ENCODE results near the gene PFKM. TPM values are rescaled to one million over a fixed set of nuclear protein-coding genes. Genes with fewer than 3 reads are reported as not detected.

PFKM gene
- total and polyA plus RNA-seq, 9 of the 15 experiments (the other 6 are each of a cell fraction or from before 2014, with no cell fraction given): 16.5 to 39.9 (median 31.7) TPM

DNA sequence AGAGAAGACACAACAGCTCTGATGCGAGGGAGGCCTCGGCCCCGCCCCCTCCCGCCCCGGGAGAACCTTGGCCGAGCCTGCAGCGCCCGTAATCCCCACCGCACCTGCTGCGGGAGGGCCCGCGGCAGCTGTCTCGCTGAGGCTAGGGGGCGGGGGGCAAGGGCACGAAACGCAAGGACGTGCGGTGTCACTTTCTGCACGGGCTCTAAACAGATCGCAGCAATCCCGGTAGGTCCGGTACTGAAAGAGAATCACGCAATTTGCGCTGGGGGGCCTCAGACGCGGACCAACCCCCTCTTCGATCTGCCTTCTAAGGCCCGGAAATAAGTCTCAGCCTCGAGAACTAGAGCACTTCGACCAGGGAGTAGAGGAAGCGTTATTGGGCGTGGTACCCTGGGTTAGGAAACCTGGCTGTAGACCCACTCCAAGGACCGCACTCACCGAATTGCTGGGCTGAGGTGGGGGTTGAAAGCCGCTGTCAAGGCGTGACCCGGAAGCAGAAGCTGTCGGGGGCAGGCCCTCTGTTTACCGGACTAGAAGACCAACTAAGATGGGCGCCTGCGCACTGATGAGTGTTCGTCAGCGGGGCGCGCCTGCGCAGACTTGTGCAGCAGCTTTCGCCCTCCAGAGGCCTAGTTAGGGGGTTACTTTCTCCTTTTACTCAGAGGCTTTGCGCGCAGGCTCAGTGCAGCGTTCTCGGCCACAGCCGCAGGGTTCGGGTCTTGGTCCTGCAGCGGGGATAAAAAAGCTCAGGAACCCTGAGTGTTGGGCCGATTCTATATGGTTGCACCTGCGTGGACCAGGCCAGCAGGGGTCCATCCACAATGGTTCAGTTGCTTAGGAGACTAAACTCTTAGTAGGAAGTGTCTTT, 38.1 kb downstream of the PFKM start, which contains the start of gene ASB8 (continued):
- TF ChIP-seq TCF7 (IDR thresholded peaks at IDR 0.05; ENCODE audit: borderline replicate concordance) (no peak), E2F3 (CRISPR knock-in tag; IDR thresholded peaks at IDR 0.05) (no peak), DIDO1 (tag; IDR thresholded peaks at IDR 0.05; ENCODE audit: low read depth) (no peak), THRAP3 (IDR thresholded peaks at IDR 0.05; ENCODE audit: borderline replicate concordance) (no peak), CHD2 (IDR thresholded peaks at IDR 0.05; ENCODE audit: low read depth, low read length) (no peak), ZNF589 (CRISPR knock-in tag; IDR thresholded peaks at IDR 0.05; ENCODE audit: low read depth) (no peak), ZBTB8A (IDR thresholded peaks at IDR 0.05; ENCODE audit: partially characterized antibody) (no peak), JUNB (CRISPR knock-in tag; conservative IDR thresholded peaks at IDR 0.05) (no peak), LARP7 (IDR thresholded peaks at IDR 0.05) (no peak), CBFA2T2 (conservative IDR thresholded peaks at IDR 0.05) (no peak), PYGO2 (tag; IDR thresholded peaks at IDR 0.05) (no peak), CBX5 (IDR thresholded peaks at IDR 0.05; ENCODE audit: borderline replicate concordance, low read depth) (no peak), ARNT (IDR thresholded peaks at IDR 0.05) (no peak), FOXK2 (conservative IDR thresholded peaks at IDR 0.05 in 1 of 2, IDR thresholded peaks at IDR 0.05 in 1 of 2; ENCODE audit: low read depth in 2 of 2) (peak; percentile 96 to 97), MXI1 (IDR thresholded peaks at IDR 0.05; ENCODE audit: low read depth, low read length) (no peak), ZFX (CRISPR knock-in tag; IDR thresholded peaks at IDR 0.05) (peak; percentile 87), SMARCC2 (IDR thresholded peaks at IDR 0.05; ENCODE audit: low read depth) (no peak), MTA2 (IDR thresholded peaks at IDR 0.05; ENCODE audit: low read depth) (peak; percentile 73), POLR2A (conservative IDR thresholded peaks at IDR 0.05) (peak; percentile 73), ZNF282 (CRISPR knock-in tag; IDR thresholded peaks at IDR 0.05) (no peak), ZNF12 (CRISPR knock-in tag; IDR thresholded peaks at IDR 0.05) (no peak; the same call in 1 of the 2 replicates)
- TF ChIP-seq, protein P1, sequence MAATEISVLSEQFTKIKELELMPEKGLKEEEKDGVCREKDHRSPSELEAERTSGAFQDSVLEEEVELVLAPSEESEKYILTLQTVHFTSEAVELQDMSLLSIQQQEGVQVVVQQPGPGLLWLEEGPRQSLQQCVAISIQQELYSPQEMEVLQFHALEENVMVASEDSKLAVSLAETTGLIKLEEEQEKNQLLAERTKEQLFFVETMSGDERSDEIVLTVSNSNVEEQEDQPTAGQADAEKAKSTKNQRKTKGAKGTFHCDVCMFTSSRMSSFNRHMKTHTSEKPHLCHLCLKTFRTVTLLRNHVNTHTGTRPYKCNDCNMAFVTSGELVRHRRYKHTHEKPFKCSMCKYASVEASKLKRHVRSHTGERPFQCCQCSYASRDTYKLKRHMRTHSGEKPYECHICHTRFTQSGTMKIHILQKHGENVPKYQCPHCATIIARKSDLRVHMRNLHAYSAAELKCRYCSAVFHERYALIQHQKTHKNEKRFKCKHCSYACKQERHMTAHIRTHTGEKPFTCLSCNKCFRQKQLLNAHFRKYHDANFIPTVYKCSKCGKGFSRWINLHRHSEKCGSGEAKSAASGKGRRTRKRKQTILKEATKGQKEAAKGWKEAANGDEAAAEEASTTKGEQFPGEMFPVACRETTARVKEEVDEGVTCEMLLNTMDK (IDR thresholded peaks at IDR 0.05; ENCODE audit: borderline replicate concordance, insufficient read depth, low read depth, low read length, poor library complexity, severe bottlenecking): peak; percentile 71
- TF ChIP-seq, protein P2, sequence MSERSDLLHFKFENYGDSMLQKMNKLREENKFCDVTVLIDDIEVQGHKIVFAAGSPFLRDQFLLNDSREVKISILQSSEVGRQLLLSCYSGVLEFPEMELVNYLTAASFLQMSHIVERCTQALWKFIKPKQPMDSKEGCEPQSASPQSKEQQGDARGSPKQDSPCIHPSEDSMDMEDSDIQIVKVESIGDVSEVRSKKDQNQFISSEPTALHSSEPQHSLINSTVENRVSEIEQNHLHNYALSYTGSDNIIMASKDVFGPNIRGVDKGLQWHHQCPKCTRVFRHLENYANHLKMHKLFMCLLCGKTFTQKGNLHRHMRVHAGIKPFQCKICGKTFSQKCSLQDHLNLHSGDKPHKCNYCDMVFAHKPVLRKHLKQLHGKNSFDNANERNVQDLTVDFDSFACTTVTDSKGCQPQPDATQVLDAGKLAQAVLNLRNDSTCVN (CRISPR knock-in tag; IDR thresholded peaks at IDR 0.05): no peak
- TF ChIP-seq, protein P3, sequence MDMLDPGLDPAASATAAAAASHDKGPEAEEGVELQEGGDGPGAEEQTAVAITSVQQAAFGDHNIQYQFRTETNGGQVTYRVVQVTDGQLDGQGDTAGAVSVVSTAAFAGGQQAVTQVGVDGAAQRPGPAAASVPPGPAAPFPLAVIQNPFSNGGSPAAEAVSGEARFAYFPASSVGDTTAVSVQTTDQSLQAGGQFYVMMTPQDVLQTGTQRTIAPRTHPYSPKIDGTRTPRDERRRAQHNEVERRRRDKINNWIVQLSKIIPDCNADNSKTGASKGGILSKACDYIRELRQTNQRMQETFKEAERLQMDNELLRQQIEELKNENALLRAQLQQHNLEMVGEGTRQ (CRISPR knock-in tag; IDR thresholded peaks at IDR 0.05): no peak
- TF ChIP-seq, protein P4, sequence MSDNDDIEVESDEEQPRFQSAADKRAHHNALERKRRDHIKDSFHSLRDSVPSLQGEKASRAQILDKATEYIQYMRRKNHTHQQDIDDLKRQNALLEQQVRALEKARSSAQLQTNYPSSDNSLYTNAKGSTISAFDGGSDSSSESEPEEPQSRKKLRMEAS (CRISPR knock-in tag; IDR thresholded peaks at IDR 0.05): peak; percentile 43; the same call in 1 of the 2 replicates
- TF ChIP-seq, protein P5, sequence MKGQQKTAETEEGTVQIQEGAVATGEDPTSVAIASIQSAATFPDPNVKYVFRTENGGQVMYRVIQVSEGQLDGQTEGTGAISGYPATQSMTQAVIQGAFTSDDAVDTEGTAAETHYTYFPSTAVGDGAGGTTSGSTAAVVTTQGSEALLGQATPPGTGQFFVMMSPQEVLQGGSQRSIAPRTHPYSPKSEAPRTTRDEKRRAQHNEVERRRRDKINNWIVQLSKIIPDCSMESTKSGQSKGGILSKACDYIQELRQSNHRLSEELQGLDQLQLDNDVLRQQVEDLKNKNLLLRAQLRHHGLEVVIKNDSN (CRISPR knock-in tag; IDR thresholded peaks at IDR 0.05): peak; percentile 10; the same call in 1 of the 2 replicates
